HG02610 (cell line): Measurements from ENCODE around the gene SH3D19.
"Not testable (repeated sequence)": the region's sequence is repeated elsewhere in the genome, so short reads cannot be mapped to it uniquely, and the experiment has no call there.

Source experiments
- ATAC-seq: cut with Tn5 transposase; IDR thresholded peaks from one replicate; pipeline ENCODE4 v1.9.1; 2021; ENCODE audit warnings: mild to moderate bottlenecking, moderate library complexity; ENCODE audit not compliant: unreplicated experiment

SH3D19 gene

GRCh38 chr4:151236036-151236435 is 89.4 kb downstream of the SH3D19 start:
- no peak for ATAC-seq

- ATAC-seq, result not testable (repeated sequence)
Measured at GRCh38 chr4:151235373-151235772, 90.0 kb downstream of the SH3D19 start.

- ATAC-seq, result no peak
Measured at GRCh38 chr4:151233600-151233999, 91.8 kb downstream of the SH3D19 start.

GRCh38 chr4:151231915-151232595 is 93.3 kb downstream of the SH3D19 start:
- no peak for ATAC-seq

- ATAC-seq, result no peak
Measured at GRCh38 chr4:151228189-151229119, 97.0 kb downstream of the SH3D19 start.

- no peak for ATAC-seq
Measured at GRCh38 chr4:151227731-151228130, 97.7 kb downstream of the SH3D19 start.

- ATAC-seq, result no peak
Measured at GRCh38 chr4:151227172-151227571, 98.2 kb downstream of the SH3D19 start.

GRCh38 chr4:151226004-151226932 is 99.1 kb downstream of the SH3D19 start:
- no peak for ATAC-seq

GRCh38 chr4:151223465-151223864 is 101.9 kb downstream of the SH3D19 start:
- ATAC-seq, result no peak

GRCh38 chr4:151219948-151220347 is 105.5 kb downstream of the SH3D19 start:
- no peak for ATAC-seq

- no peak for ATAC-seq
Measured at GRCh38 chr4:151219091-151219490, 106.3 kb downstream of the SH3D19 start.

GRCh38 chr4:151218343-151218742 is 107.1 kb downstream of the SH3D19 start:
- no peak for ATAC-seq

- no peak for ATAC-seq
Measured at GRCh38 chr4:151217326-151217725, 108.1 kb downstream of the SH3D19 start.

- no peak for ATAC-seq
Measured at GRCh38 chr4:151215295-151215694, 110.1 kb downstream of the SH3D19 start.

- ATAC-seq, result no peak
Measured at GRCh38 chr4:151207868-151208267, 117.5 kb downstream of the SH3D19 start.

- ATAC-seq, result no peak
Measured at GRCh38 chr4:151207186-151207585, 118.2 kb downstream of the SH3D19 start.

GRCh38 chr4:151206241-151207005 is 119.0 kb downstream of the SH3D19 start:
- ATAC-seq, result no peak

- no peak for ATAC-seq
Measured at GRCh38 chr4:151205722-151206121, 119.7 kb downstream of the SH3D19 start.

GRCh38 chr4:151204925-151205524 is 120.4 kb downstream of the SH3D19 start:
- ATAC-seq, result no peak
